ENCODE measurements around the gene ADIG.

Gene ADIG

DNA sequence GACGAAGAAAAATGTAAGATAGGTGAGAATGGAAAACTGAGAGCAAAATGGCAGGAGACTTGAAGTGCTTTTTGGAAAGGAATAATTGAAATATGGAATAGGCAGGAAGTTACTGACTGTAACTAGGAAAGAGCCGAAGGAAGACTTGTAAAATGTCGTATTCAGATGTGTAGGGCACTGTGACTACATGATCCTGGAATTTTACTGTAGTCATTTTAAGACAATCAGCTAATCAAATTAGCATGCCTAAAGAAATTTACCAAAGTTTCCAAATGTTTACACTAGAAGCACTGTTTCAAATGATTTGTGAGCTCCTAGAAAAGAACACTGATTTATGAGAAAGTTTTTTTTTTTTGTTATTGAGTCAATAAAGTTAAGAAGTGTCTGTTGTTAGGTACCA, 21.2 kb upstream of the ADIG start:
- Histone ChIP-seq H3K27me3 (replicated peaks; ENCODE audit: control insufficient read depth, insufficient read depth, low read length) (no peaks in the 10 kb centered on the region), H3K36me3 (ENCODE audit: control insufficient read depth, insufficient read depth, low read length) (peaks cover 5% of the 10 kb centered on the region), H3K4me3 (replicated peaks; ENCODE audit: low read depth, low read length) (no peak overlapping the region)
- TF ChIP-seq, protein P1, sequence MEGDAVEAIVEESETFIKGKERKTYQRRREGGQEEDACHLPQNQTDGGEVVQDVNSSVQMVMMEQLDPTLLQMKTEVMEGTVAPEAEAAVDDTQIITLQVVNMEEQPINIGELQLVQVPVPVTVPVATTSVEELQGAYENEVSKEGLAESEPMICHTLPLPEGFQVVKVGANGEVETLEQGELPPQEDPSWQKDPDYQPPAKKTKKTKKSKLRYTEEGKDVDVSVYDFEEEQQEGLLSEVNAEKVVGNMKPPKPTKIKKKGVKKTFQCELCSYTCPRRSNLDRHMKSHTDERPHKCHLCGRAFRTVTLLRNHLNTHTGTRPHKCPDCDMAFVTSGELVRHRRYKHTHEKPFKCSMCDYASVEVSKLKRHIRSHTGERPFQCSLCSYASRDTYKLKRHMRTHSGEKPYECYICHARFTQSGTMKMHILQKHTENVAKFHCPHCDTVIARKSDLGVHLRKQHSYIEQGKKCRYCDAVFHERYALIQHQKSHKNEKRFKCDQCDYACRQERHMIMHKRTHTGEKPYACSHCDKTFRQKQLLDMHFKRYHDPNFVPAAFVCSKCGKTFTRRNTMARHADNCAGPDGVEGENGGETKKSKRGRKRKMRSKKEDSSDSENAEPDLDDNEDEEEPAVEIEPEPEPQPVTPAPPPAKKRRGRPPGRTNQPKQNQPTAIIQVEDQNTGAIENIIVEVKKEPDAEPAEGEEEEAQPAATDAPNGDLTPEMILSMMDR (IDR thresholded peaks at IDR 0.05; ENCODE audit: insufficient read depth, low read length, poor library complexity, severe bottlenecking): no peak
- no peak for DNase-seq (ENCODE audit: extremely low read depth, insufficient read length)

DNA sequence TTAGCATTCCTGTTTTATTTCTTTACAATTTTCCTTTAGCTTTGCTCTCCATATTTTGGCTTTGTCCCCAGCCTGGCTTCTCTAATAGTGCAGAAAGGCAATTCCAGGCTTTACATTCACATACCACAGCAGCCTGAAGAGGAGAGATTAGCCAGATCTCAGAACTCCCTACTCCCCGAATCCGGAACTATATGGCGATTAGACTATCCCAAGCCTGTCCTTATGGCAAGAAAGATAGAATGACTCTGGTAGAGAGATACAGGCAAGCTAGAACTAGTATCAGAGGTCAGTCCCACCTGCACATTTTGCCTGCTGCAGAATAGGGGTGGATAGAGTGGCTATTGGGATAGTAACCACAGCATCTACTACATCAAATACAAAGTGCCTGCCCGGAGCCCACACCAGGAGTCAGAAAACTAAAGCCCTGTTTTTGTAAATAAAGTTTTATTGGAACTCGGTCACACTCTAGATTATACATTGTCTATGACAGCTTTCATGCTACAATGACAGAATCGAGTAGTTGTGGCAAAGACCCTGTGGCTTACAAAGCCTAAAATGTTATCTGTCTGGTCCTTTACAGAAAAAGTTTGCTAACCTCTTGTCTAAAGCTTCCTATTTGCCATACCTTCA, 17.1 kb upstream of the ADIG start:
- TF ChIP-seq, protein P1 (IDR thresholded peaks at IDR 0.05; ENCODE audit: insufficient read depth, low read length, poor library complexity, severe bottlenecking): no peak
- Histone ChIP-seq H3K4me3 (replicated peaks; ENCODE audit: low read depth, low read length) (no peak overlapping the region), H3K27me3 (replicated peaks; ENCODE audit: control insufficient read depth, insufficient read depth, low read length) (no peaks in the 10 kb centered on the region), H3K36me3 (ENCODE audit: control insufficient read depth, insufficient read depth, low read length) (peaks cover 2% of the 10 kb centered on the region; the same call in 1 of the 2 replicates)
- no peak for DNase-seq (ENCODE audit: extremely low read depth, insufficient read length)

DNA sequence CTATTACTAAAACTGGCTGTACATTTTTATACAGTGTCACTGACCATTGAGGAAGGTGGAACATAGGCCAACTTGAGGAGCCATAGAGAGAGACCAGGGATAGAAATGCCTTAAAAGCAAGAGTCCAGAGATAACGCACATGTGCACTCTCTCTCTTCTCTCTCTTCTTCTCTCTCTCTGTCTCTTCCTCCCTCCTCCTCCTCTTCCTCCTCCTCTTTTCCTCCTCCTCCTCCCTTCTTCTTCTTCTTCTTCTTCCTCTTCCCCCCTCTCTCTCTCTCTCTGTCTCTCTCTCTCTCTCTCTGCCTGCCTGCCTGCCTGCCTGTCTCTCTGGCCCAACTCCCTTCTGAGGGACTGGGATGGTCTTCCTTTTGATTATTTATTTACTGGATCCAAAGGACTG, 16.3 kb upstream of the ADIG start:
- Histone ChIP-seq H3K27me3 (replicated peaks; ENCODE audit: control insufficient read depth, insufficient read depth, low read length) (no peaks in the 10 kb centered on the region), H3K36me3 (ENCODE audit: control insufficient read depth, insufficient read depth, low read length) (peaks cover 2% of the 10 kb centered on the region; the same call in 1 of the 2 replicates), H3K4me3 (replicated peaks; ENCODE audit: low read depth, low read length) (no peak overlapping the region)
- TF ChIP-seq, protein P1 (IDR thresholded peaks at IDR 0.05; ENCODE audit: insufficient read depth, low read length, poor library complexity, severe bottlenecking): no peak
- DNase-seq (ENCODE audit: extremely low read depth, insufficient read length): no peak

DNA sequence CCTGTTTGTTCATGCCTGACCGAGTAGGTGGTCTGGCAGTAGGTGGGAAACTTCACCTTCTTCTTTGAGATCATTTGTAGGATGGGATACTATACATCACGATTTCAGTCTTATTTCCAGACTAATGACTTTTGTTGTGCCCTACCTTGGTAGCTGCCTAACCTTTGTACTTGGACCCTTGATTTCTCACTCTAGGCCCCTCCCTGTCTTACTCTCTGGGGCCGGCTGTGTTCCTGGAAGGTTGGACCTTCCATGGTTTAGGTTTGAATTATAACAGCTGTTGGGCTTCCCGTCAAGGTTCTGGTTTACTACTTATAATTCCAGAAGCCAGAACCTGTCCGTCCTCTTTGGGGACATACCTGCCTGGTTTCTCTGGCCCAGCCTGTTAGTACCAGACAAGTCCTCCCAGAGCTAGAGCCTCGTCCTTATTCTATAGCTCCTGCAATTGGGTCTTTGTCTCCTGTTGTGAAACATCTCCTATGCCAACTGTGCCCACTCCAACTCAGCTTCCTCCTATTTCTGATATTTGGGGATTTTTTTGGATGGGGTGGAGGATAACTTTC, 14.9 kb upstream of the ADIG start:
- DNase-seq (ENCODE audit: extremely low read depth, insufficient read length): no peak
- no peak overlapping the region for H3K4me3 ChIP-seq (replicated peaks; ENCODE audit: low read depth, low read length)
- no peaks in the 10 kb centered on the region for H3K27me3 ChIP-seq (replicated peaks; ENCODE audit: control insufficient read depth, insufficient read depth, low read length)
- TF ChIP-seq, protein P1 (IDR thresholded peaks at IDR 0.05; ENCODE audit: insufficient read depth, low read length, poor library complexity, severe bottlenecking): no peak
- H3K36me3 ChIP-seq (ENCODE audit: control insufficient read depth, insufficient read depth, low read length): peaks cover 2% of the 10 kb centered on the region; the same call in 1 of the 2 replicates

DNA sequence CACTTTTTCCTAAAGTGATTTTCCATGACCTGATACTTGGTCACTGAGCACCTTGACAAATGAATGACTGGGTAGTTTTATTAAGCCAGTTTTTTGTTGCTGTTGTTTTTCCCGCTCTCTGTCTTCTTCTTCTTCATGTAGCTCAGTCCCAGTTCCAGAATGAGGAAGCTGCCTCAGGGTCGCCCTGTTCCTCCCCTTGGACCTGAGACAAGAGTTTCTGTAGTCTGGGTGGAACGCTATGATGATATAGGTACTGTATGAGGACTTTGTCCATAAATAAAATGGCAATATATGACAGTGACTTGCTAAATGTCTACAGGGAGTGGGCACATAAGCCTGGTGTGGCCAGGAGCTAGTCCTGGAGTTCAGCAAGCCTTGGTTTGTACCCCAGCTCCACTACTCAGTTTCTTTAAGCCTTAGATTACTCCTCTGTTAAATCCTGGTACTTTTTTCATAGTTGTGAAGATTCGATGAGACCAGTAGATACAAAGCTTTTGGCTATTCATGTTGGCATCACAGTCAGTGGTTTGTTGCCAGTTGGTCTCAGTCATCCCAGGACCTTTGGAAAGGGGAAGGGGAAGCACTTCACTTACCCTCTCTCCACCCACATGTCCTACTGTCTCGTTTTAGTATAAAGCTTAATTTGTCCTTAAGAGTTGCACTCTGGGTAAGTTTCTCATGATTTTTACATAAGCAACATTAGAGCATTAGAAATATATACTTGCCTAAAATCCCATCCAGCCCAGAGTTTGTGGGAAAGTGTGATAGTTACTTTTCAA, 11.1 kb upstream of the ADIG start:
- TF ChIP-seq, protein P1 (IDR thresholded peaks at IDR 0.05; ENCODE audit: insufficient read depth, low read length, poor library complexity, severe bottlenecking): no peak
- Histone ChIP-seq H3K27me3 (replicated peaks; ENCODE audit: control insufficient read depth, insufficient read depth, low read length) (no peaks in the 10 kb centered on the region), H3K4me3 (replicated peaks; ENCODE audit: low read depth, low read length) (no peak overlapping the region), H3K36me3 (ENCODE audit: control insufficient read depth, insufficient read depth, low read length) (peaks cover 2% of the 10 kb centered on the region; the same call in 1 of the 2 replicates)
- no peak for DNase-seq (ENCODE audit: extremely low read depth, insufficient read length)
